Stimulated activated naive B cell treated with anti-CD40 and anti-IgM and Interleukin-4, amounts not matched to agents 10 μg/mL and 1 μg/mL and 100 μg/mL, for 72 hours (primary cell): Measurements from ENCODE around the gene FYB1.

Source experiments
- ATAC-seq, 2 donors: fragments of 150-1000 bp; cut with Tn5 transposase; replicated peaks; 2 replicates each; pipeline ENCODE4 v1.10.0; 2021; ENCODE audit warnings: moderate library complexity in 1 of 2
- DNase-seq: peaks from one replicate; pipeline ENCODE4 v3.0.0; 2021
- H3K27ac Mint-ChIP-seq: one replicate; pipeline ENCODE4 v1.8.0; 2022; ENCODE audit warnings: mild to moderate bottlenecking, mixed read lengths
- H3K27me3 Mint-ChIP-seq, 2 donors: one replicate each; pipeline ENCODE4 v1.8.0; 2022; ENCODE audit warnings: mixed read lengths in 2 of 2
- H3K36me3 Mint-ChIP-seq, 2 donors: one replicate each; pipeline ENCODE4 v1.8.0; 2022; ENCODE audit warnings: mixed read lengths in 2 of 2, mild to moderate bottlenecking in 1 of 2
- H3K4me1 Mint-ChIP-seq, 2 donors: one replicate each; pipeline ENCODE4 v1.8.0; 2022; ENCODE audit warnings: mixed read lengths in 2 of 2, mild to moderate bottlenecking in 1 of 2
- H3K4me3 Mint-ChIP-seq, 2 donors: one replicate each; pipeline ENCODE4 v1.8.0; 2022; ENCODE audit warnings: mild to moderate bottlenecking in 2 of 2, mixed read lengths in 2 of 2, moderate library complexity in 1 of 2
- H3K9me3 Mint-ChIP-seq, 2 donors: one replicate each; pipeline ENCODE4 v1.8.0; 2022; ENCODE audit warnings: mixed read lengths in 2 of 2, mild to moderate bottlenecking in 1 of 2

The FYB1 gene

GRCh38 chr5:39109606-39110005 is 109.8 kb downstream of the FYB1 start:
- Mint-ChIP-seq H3K36me3 (no peaks in the 10 kb centered on the region), H3K4me1 (no peaks in the 10 kb centered on the region), H3K4me3 (no peak overlapping the region), H3K27me3 (peaks cover 0 to 4% of the 10 kb centered on the region in 2 donors), H3K9me3 (no peaks in the 10 kb centered on the region), H3K27ac (no peak overlapping the region)
- ATAC-seq (no peak), DNase-seq (no peak)

GRCh38 chr5:39108987-39109386 is 110.4 kb downstream of the FYB1 start:
- H3K4me3 Mint-ChIP-seq: no peak overlapping the region
- no peaks in the 10 kb centered on the region for H3K4me1 Mint-ChIP-seq
- no peak for ATAC-seq
- H3K27ac Mint-ChIP-seq: no peak overlapping the region
- DNase-seq: no peak
- H3K36me3 Mint-ChIP-seq: no peaks in the 10 kb centered on the region
- H3K27me3 Mint-ChIP-seq: peaks cover 0 to 4% of the 10 kb centered on the region in 2 donors
- no peaks in the 10 kb centered on the region for H3K9me3 Mint-ChIP-seq

- ATAC-seq: no peak
- H3K4me3 Mint-ChIP-seq: no peak overlapping the region
- H3K9me3 Mint-ChIP-seq: no peaks in the 10 kb centered on the region
- DNase-seq: no peak
- H3K27me3 Mint-ChIP-seq: peaks cover 4 to 5% of the 10 kb centered on the region in 2 donors
- H3K27ac Mint-ChIP-seq: no peak overlapping the region
- no peaks in the 10 kb centered on the region for H3K36me3 Mint-ChIP-seq
- no peaks in the 10 kb centered on the region for H3K4me1 Mint-ChIP-seq
These were observed 112.0 kb downstream of the FYB1 start for GRCh38 chr5:39107350-39107749.

GRCh38 chr5:39106322-39106721 is 113.0 kb downstream of the FYB1 start:
- no peaks in the 10 kb centered on the region for H3K4me1 Mint-ChIP-seq

GRCh38 chr5:39104221-39104620 is 115.1 kb downstream of the FYB1 start:
- Mint-ChIP-seq H3K4me3 (no peak overlapping the region), H3K27ac (no peak overlapping the region), H3K4me1 (no peaks in the 10 kb centered on the region), H3K27me3 (peaks cover 0 to 5% of the 10 kb centered on the region in 2 donors), H3K9me3 (no peaks in the 10 kb centered on the region), H3K36me3 (no peaks in the 10 kb centered on the region)
- ATAC-seq (no peak), DNase-seq (no peak)

More at GRCh38 chr5:39106322-39106721, 113.0 kb downstream of the FYB1 start:
- H3K9me3 Mint-ChIP-seq: no peaks in the 10 kb centered on the region
- peaks cover 4 to 5% of the 10 kb centered on the region in 2 donors for H3K27me3 Mint-ChIP-seq
- DNase-seq (no peak), ATAC-seq (no peak)
- H3K27ac Mint-ChIP-seq: no peak overlapping the region
- no peaks in the 10 kb centered on the region for H3K36me3 Mint-ChIP-seq
- no peak overlapping the region for H3K4me3 Mint-ChIP-seq

GRCh38 chr5:39102684-39103155 is 116.6 kb downstream of the FYB1 start:
- Mint-ChIP-seq H3K4me1 (no peaks in the 10 kb centered on the region), H3K27me3 (peaks cover 0 to 5% of the 10 kb centered on the region in 2 donors), H3K4me3 (no peak overlapping the region), H3K9me3 (no peaks in the 10 kb centered on the region), H3K36me3 (no peaks in the 10 kb centered on the region), H3K27ac (no peak overlapping the region)
- no peak for ATAC-seq
- DNase-seq: no peak

GRCh38 chr5:39100851-39101396 is 118.4 kb downstream of the FYB1 start:
- no peak for DNase-seq
- no peaks in the 10 kb centered on the region for H3K36me3 Mint-ChIP-seq
- no peak overlapping the region for H3K4me3 Mint-ChIP-seq
- H3K27me3 Mint-ChIP-seq: peaks cover 0 to 5% of the 10 kb centered on the region in 2 donors
- no peak for ATAC-seq
- no peak overlapping the region for H3K27ac Mint-ChIP-seq
- H3K9me3 Mint-ChIP-seq: no peaks in the 10 kb centered on the region
- no peaks in the 10 kb centered on the region for H3K4me1 Mint-ChIP-seq

GRCh38 chr5:39100301-39100850 is 119.0 kb downstream of the FYB1 start:
- ATAC-seq: no peak
- Mint-ChIP-seq H3K9me3 (no peaks in the 10 kb centered on the region), H3K27me3 (peaks cover 0 to 5% of the 10 kb centered on the region in 2 donors), H3K36me3 (no peaks in the 10 kb centered on the region), H3K4me3 (no peak overlapping the region), H3K4me1 (no peaks in the 10 kb centered on the region), H3K27ac (no peak overlapping the region)
- DNase-seq: no peak

- Mint-ChIP-seq H3K4me1 (no peaks in the 10 kb centered on the region), H3K4me3 (no peak overlapping the region), H3K36me3 (no peaks in the 10 kb centered on the region), H3K27me3 (peaks cover 0 to 5% of the 10 kb centered on the region in 2 donors), H3K9me3 (no peaks in the 10 kb centered on the region), H3K27ac (no peak overlapping the region)
- ATAC-seq (no peak), DNase-seq (no peak)
These were observed 119.5 kb downstream of the FYB1 start for GRCh38 chr5:39099831-39100230.

- no peak overlapping the region for H3K27ac Mint-ChIP-seq
- H3K4me3 Mint-ChIP-seq: no peak overlapping the region
- ATAC-seq (no peak), DNase-seq (no peak)
- H3K27me3 Mint-ChIP-seq: peaks cover 0 to 12% of the 10 kb centered on the region in 2 donors
- H3K9me3 Mint-ChIP-seq: peaks cover 3 to 7% of the 10 kb centered on the region in 2 donors
- H3K4me1 Mint-ChIP-seq: peaks cover 0 to 2% of the 10 kb centered on the region in 2 donors
- peaks cover 0 to 1% of the 10 kb centered on the region in 2 donors for H3K36me3 Mint-ChIP-seq
These were observed 126.0 kb downstream of the FYB1 start for GRCh38 chr5:39093352-39093751.

- ATAC-seq (no peak), DNase-seq (no peak)
- peaks cover 0 to 2% of the 10 kb centered on the region in 2 donors for H3K4me1 Mint-ChIP-seq
- no peak overlapping the region for H3K4me3 Mint-ChIP-seq
- peaks cover 0 to 12% of the 10 kb centered on the region in 2 donors for H3K27me3 Mint-ChIP-seq
- H3K9me3 Mint-ChIP-seq: peaks cover 3 to 7% of the 10 kb centered on the region in 2 donors
- H3K36me3 Mint-ChIP-seq: peaks cover 0 to 1% of the 10 kb centered on the region in 2 donors
- no peak overlapping the region for H3K27ac Mint-ChIP-seq
These were observed 126.6 kb downstream of the FYB1 start for GRCh38 chr5:39092581-39093351.

GRCh38 chr5:39091940-39092580 is 127.3 kb downstream of the FYB1 start:
- no peak for DNase-seq
- H3K27ac Mint-ChIP-seq: no peak overlapping the region
- no peak for ATAC-seq
- H3K4me3 Mint-ChIP-seq: no peak overlapping the region
- H3K9me3 Mint-ChIP-seq: peaks cover 3 to 7% of the 10 kb centered on the region in 2 donors
- peaks cover 0 to 2% of the 10 kb centered on the region in 2 donors for H3K4me1 Mint-ChIP-seq
- peaks cover 0 to 1% of the 10 kb centered on the region in 2 donors for H3K36me3 Mint-ChIP-seq
- H3K27me3 Mint-ChIP-seq: peaks cover under 1 to 13% of the 10 kb centered on the region in 2 donors

GRCh38 chr5:39083968-39084367 is 135.4 kb downstream of the FYB1 start:
- Mint-ChIP-seq H3K9me3 (no peaks in the 10 kb centered on the region), H3K4me3 (no peak overlapping the region), H3K27me3 (peaks cover 8 to 11% of the 10 kb centered on the region in 2 donors), H3K4me1 (no peaks in the 10 kb centered on the region), H3K36me3 (no peaks in the 10 kb centered on the region), H3K27ac (no peak overlapping the region)
- DNase-seq (no peak), ATAC-seq (no peak)

- no peaks in the 10 kb centered on the region for H3K36me3 Mint-ChIP-seq
- no peak for ATAC-seq
- DNase-seq: no peak
These were observed 136.4 kb downstream of the FYB1 start for GRCh38 chr5:39082995-39083394.

More at GRCh38 chr5:39082995-39083394, 136.4 kb downstream of the FYB1 start:
- Mint-ChIP-seq H3K4me3 (no peak overlapping the region), H3K27me3 (peaks cover 8 to 11% of the 10 kb centered on the region in 2 donors), H3K27ac (no peak overlapping the region), H3K4me1 (no peaks in the 10 kb centered on the region), H3K9me3 (no peaks in the 10 kb centered on the region)
